ENCODE results near the gene BCAT1. TPM values are rescaled to one million over a fixed set of nuclear protein-coding genes. Genes with fewer than 3 reads are reported as not detected.

BCAT1 gene
- total and polyA plus RNA-seq, 9 of the 15 experiments (the other 6 are each of a cell fraction or from before 2014, with no cell fraction given): 38.5 to 157 (median 66.8) TPM

DNA sequence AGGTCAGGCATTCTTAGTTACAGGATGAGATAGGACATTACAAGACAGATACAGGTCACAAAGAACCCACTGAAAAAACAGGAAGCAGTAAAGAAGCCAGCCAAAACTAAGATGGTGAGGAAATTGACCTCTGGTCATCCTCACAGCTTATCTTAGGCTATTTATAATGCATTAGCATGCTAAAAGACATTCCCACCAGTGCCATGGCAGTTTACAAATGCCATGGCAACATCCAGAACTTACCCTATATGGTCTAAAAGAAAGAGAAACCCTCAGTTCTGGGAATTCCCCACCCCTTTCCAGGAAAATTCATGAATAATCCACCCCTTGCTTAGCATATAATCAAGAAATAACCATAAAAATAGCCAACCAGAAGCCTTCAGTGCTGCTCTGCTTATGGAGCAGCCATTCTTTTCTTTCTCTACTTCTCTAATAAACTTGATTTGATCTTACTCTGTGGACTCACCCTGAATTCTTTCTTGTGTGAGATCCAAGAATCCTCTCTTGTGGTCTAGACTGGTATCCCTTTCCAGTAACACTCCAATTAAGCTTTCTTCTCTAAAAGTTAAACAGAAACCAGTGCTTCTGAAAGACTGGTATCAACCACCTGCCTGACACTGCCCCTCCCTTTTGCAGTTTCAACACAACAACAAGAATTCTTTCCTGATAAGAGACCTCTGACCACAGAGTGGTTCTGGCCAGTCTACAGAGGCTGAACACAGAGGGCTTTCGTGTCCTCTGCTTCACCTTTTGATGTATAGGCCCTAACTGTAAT, 86.9 kb downstream of the BCAT1 start (continued):
- TF ChIP-seq TRIM28 (IDR thresholded peaks at IDR 0.05) (0 out of 2 replicates have a peak, but pooled peaks have one; percentile 21), KLF16 (IDR thresholded peaks at IDR 0.05) (peak; percentile 47; the same call in 1 of the 2 replicates), ZNF444 (CRISPR knock-in tag; IDR thresholded peaks at IDR 0.05) (no peak), ESRRA (IDR thresholded peaks at IDR 0.05; ENCODE audit: borderline replicate concordance, low read depth) (peak; percentile 61; the same call in 1 of the 2 replicates), KDM1A (IDR thresholded peaks at IDR 0.05) (peak in 1 of 2 experiments; percentile 24; a peak in 1 of 4 replicates), HNRNPK (IDR thresholded peaks at IDR 0.05; ENCODE audit: low read depth, low read length, poor library complexity, severe bottlenecking) (no peak), CEBPB (tag; IDR thresholded peaks at IDR 0.05) (peak; percentile 85), CBFA2T3 (IDR thresholded peaks at IDR 0.05) (peak; percentile 78), NCOR1 (IDR thresholded peaks at IDR 0.05) (peak; percentile 69), ELF4 (CRISPR knock-in tag; IDR thresholded peaks at IDR 0.05) (no peak), TAL1 (IDR thresholded peaks at IDR 0.05) (peak; percentile 56), ARID1B (IDR thresholded peaks at IDR 0.05) (peak; percentile 60), GATA2 (CRISPR knock-in tag; IDR thresholded peaks at IDR 0.05) (0 out of 2 replicates have a peak, but pooled peaks have one; percentile 20), HDGF (IDR thresholded peaks at IDR 0.05) (no peak), NR2C1 (IDR thresholded peaks at IDR 0.05) (no peak), NR2C1 (tag; IDR thresholded peaks at IDR 0.05) (peak; percentile 56), DPF2 (IDR thresholded peaks at IDR 0.05) (0 out of 2 replicates have a peak, but pooled peaks have one; percentile 22), TEAD4 (IDR thresholded peaks at IDR 0.05; ENCODE audit: low read length) (peak; percentile 53), TEAD4 (CRISPR knock-in tag; IDR thresholded peaks at IDR 0.05; ENCODE audit: borderline replicate concordance) (no peak), CBFA2T2 (conservative IDR thresholded peaks at IDR 0.05) (peak; percentile 62)
- TF ChIP-seq, protein P1, sequence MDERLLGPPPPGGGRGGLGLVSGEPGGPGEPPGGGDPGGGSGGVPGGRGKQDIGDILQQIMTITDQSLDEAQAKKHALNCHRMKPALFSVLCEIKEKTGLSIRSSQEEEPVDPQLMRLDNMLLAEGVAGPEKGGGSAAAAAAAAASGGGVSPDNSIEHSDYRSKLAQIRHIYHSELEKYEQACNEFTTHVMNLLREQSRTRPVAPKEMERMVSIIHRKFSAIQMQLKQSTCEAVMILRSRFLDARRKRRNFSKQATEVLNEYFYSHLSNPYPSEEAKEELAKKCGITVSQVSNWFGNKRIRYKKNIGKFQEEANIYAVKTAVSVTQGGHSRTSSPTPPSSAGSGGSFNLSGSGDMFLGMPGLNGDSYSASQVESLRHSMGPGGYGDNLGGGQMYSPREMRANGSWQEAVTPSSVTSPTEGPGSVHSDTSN (CRISPR knock-in tag; IDR thresholded peaks at IDR 0.05; ENCODE audit: low read depth): no peak
- TF ChIP-seq, protein P1 (tag; conservative IDR thresholded peaks at IDR 0.05; ENCODE audit: low read depth): 0 out of 2 replicates have a peak, but pooled peaks have one; percentile 9
- TF ChIP-seq, protein P2, sequence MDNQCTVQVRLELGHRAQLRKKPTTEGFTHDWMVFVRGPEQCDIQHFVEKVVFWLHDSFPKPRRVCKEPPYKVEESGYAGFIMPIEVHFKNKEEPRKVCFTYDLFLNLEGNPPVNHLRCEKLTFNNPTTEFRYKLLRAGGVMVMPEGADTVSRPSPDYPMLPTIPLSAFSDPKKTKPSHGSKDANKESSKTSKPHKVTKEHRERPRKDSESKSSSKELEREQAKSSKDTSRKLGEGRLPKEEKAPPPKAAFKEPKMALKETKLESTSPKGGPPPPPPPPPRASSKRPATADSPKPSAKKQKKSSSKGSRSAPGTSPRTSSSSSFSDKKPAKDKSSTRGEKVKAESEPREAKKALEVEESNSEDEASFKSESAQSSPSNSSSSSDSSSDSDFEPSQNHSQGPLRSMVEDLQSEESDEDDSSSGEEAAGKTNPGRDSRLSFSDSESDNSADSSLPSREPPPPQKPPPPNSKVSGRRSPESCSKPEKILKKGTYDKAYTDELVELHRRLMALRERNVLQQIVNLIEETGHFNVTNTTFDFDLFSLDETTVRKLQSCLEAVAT (IDR thresholded peaks at IDR 0.05): 0 out of 4 replicates have a peak, but pooled peaks of 1 of the 2 experiments have one; percentile 43
- TF ChIP-seq, protein P3, sequence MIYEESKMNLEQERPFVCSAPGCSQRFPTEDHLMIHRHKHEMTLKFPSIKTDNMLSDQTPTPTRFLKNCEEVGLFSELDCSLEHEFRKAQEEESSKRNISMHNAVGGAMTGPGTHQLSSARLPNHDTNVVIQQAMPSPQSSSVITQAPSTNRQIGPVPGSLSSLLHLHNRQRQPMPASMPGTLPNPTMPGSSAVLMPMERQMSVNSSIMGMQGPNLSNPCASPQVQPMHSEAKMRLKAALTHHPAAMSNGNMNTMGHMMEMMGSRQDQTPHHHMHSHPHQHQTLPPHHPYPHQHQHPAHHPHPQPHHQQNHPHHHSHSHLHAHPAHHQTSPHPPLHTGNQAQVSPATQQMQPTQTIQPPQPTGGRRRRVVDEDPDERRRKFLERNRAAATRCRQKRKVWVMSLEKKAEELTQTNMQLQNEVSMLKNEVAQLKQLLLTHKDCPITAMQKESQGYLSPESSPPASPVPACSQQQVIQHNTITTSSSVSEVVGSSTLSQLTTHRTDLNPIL (CRISPR knock-in tag; IDR thresholded peaks at IDR 0.05): no peak
- TF ChIP-seq, protein P4, sequence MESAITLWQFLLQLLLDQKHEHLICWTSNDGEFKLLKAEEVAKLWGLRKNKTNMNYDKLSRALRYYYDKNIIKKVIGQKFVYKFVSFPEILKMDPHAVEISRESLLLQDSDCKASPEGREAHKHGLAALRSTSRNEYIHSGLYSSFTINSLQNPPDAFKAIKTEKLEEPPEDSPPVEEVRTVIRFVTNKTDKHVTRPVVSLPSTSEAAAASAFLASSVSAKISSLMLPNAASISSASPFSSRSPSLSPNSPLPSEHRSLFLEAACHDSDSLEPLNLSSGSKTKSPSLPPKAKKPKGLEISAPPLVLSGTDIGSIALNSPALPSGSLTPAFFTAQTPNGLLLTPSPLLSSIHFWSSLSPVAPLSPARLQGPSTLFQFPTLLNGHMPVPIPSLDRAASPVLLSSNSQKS (CRISPR knock-in tag; IDR thresholded peaks at IDR 0.05): no peak
